ENCODE measurements around the gene DOCK6.

The DOCK6 gene

GRCh38 chr19:11254666-11255065 lies 7.7 kb downstream of the DOCK6 start:
- H3K36me3 ChIP-seq (ENCODE audit: insufficient read depth, low read depth, low read length): peaks cover 23% of the 10 kb centered on the region
- no peaks in the 10 kb centered on the region for H3K9me3 ChIP-seq (ENCODE audit: insufficient read depth, low read depth, low read length)
- H3K9ac ChIP-seq (ENCODE audit: low read depth, low read length): no peak overlapping the region
- no peak overlapping the region for H3K27ac ChIP-seq (ENCODE audit: low read length)
- H3K27me3 ChIP-seq (ENCODE audit: insufficient read depth, low read length): no peaks in the 10 kb centered on the region
- H3K4me1 ChIP-seq (ENCODE audit: insufficient read depth, low read length): no peaks in the 10 kb centered on the region
- no peak overlapping the region for H3K4me3 ChIP-seq (ENCODE audit: low read length)

GRCh38 chr19:11252665-11253355 lies 9.5 kb downstream of the DOCK6 start:
- H3K27me3 ChIP-seq (ENCODE audit: insufficient read depth, low read length): no peaks in the 10 kb centered on the region

GRCh38 chr19:11251650-11252314 lies 10.5 kb downstream of the DOCK6 start:
- no peak overlapping the region for H3K9ac ChIP-seq (ENCODE audit: low read depth, low read length)
- peaks cover 43% of the 10 kb centered on the region for H3K36me3 ChIP-seq (ENCODE audit: insufficient read depth, low read depth, low read length)
- no peak overlapping the region for H3K27ac ChIP-seq (ENCODE audit: low read length)
- H3K4me3 ChIP-seq (ENCODE audit: low read length): no peak overlapping the region
- H3K4me1 ChIP-seq (ENCODE audit: insufficient read depth, low read length): no peaks in the 10 kb centered on the region
- H3K9me3 ChIP-seq (ENCODE audit: insufficient read depth, low read depth, low read length): no peaks in the 10 kb centered on the region
- H3K27me3 ChIP-seq (ENCODE audit: insufficient read depth, low read length): no peaks in the 10 kb centered on the region

More at GRCh38 chr19:11252665-11253355, 9.5 kb downstream of the DOCK6 start:
- no peaks in the 10 kb centered on the region for H3K4me1 ChIP-seq (ENCODE audit: insufficient read depth, low read length)
- H3K36me3 ChIP-seq (ENCODE audit: insufficient read depth, low read depth, low read length): peaks cover 35% of the 10 kb centered on the region
- no peaks in the 10 kb centered on the region for H3K9me3 ChIP-seq (ENCODE audit: insufficient read depth, low read depth, low read length)
- H3K9ac ChIP-seq (ENCODE audit: low read depth, low read length): no peak overlapping the region
- no peak overlapping the region for H3K4me3 ChIP-seq (ENCODE audit: low read length)
- H3K27ac ChIP-seq (ENCODE audit: low read length): no peak overlapping the region

- Histone ChIP-seq H3K27ac (ENCODE audit: low read length) (no peak overlapping the region), H3K36me3 (ENCODE audit: insufficient read depth, low read depth, low read length) (peaks cover 43% of the 10 kb centered on the region), H3K9ac (ENCODE audit: low read depth, low read length) (no peak overlapping the region), H3K4me1 (ENCODE audit: insufficient read depth, low read length) (no peaks in the 10 kb centered on the region), H3K4me3 (ENCODE audit: low read length) (no peak overlapping the region), H3K9me3 (ENCODE audit: insufficient read depth, low read depth, low read length) (no peaks in the 10 kb centered on the region), H3K27me3 (ENCODE audit: insufficient read depth, low read length) (no peaks in the 10 kb centered on the region)
These were observed 11.1 kb downstream of the DOCK6 start for GRCh38 chr19:11251217-11251616.

GRCh38 chr19:11248852-11249251 lies 13.5 kb downstream of the DOCK6 start:
- peaks cover 43% of the 10 kb centered on the region for H3K36me3 ChIP-seq (ENCODE audit: insufficient read depth, low read depth, low read length)
- H3K9ac ChIP-seq (ENCODE audit: low read depth, low read length): no peak overlapping the region
- H3K9me3 ChIP-seq (ENCODE audit: insufficient read depth, low read depth, low read length): no peaks in the 10 kb centered on the region
- H3K4me1 ChIP-seq (ENCODE audit: insufficient read depth, low read length): no peaks in the 10 kb centered on the region
- no peak overlapping the region for H3K4me3 ChIP-seq (ENCODE audit: low read length)
- H3K27ac ChIP-seq (ENCODE audit: low read length): no peak overlapping the region
- H3K27me3 ChIP-seq (ENCODE audit: insufficient read depth, low read length): no peaks in the 10 kb centered on the region

GRCh38 chr19:11247934-11248333 lies 14.4 kb downstream of the DOCK6 start:
- Histone ChIP-seq H3K27me3 (ENCODE audit: insufficient read depth, low read length) (no peaks in the 10 kb centered on the region), H3K4me3 (ENCODE audit: low read length) (no peak overlapping the region), H3K9ac (ENCODE audit: low read depth, low read length) (no peak overlapping the region), H3K27ac (ENCODE audit: low read length) (no peak overlapping the region), H3K9me3 (ENCODE audit: insufficient read depth, low read depth, low read length) (no peaks in the 10 kb centered on the region), H3K4me1 (ENCODE audit: insufficient read depth, low read length) (no peaks in the 10 kb centered on the region), H3K36me3 (ENCODE audit: insufficient read depth, low read depth, low read length) (peaks cover 43% of the 10 kb centered on the region)

- Histone ChIP-seq H3K27ac (ENCODE audit: low read length) (no peak overlapping the region), H3K27me3 (ENCODE audit: insufficient read depth, low read length) (no peaks in the 10 kb centered on the region), H3K4me3 (ENCODE audit: low read length) (no peak overlapping the region), H3K9me3 (ENCODE audit: insufficient read depth, low read depth, low read length) (no peaks in the 10 kb centered on the region), H3K4me1 (ENCODE audit: insufficient read depth, low read length) (no peaks in the 10 kb centered on the region), H3K9ac (ENCODE audit: low read depth, low read length) (no peak overlapping the region), H3K36me3 (ENCODE audit: insufficient read depth, low read depth, low read length) (peaks cover 43% of the 10 kb centered on the region)
These were observed 14.9 kb downstream of the DOCK6 start for GRCh38 chr19:11247391-11247790.

GRCh38 chr19:11246941-11247340 lies 15.4 kb downstream of the DOCK6 start:
- H3K36me3 ChIP-seq (ENCODE audit: insufficient read depth, low read depth, low read length): peaks cover 42% of the 10 kb centered on the region
- no peak overlapping the region for H3K27ac ChIP-seq (ENCODE audit: low read length)
- no peaks in the 10 kb centered on the region for H3K27me3 ChIP-seq (ENCODE audit: insufficient read depth, low read length)

GRCh38 chr19:11244846-11245589 lies 17.3 kb downstream of the DOCK6 start:
- Histone ChIP-seq H3K36me3 (ENCODE audit: insufficient read depth, low read depth, low read length) (peaks cover 30% of the 10 kb centered on the region), H3K9me3 (ENCODE audit: insufficient read depth, low read depth, low read length) (no peaks in the 10 kb centered on the region), H3K4me1 (ENCODE audit: insufficient read depth, low read length) (no peaks in the 10 kb centered on the region), H3K9ac (ENCODE audit: low read depth, low read length) (no peak overlapping the region), H3K4me3 (ENCODE audit: low read length) (no peak overlapping the region), H3K27ac (ENCODE audit: low read length) (no peak overlapping the region), H3K27me3 (ENCODE audit: insufficient read depth, low read length) (no peaks in the 10 kb centered on the region)

More at GRCh38 chr19:11246941-11247340, 15.4 kb downstream of the DOCK6 start:
- H3K4me1 ChIP-seq (ENCODE audit: insufficient read depth, low read length): no peaks in the 10 kb centered on the region
- H3K9ac ChIP-seq (ENCODE audit: low read depth, low read length): no peak overlapping the region
- no peak overlapping the region for H3K4me3 ChIP-seq (ENCODE audit: low read length)
- H3K9me3 ChIP-seq (ENCODE audit: insufficient read depth, low read depth, low read length): no peaks in the 10 kb centered on the region

- Histone ChIP-seq H3K27ac (ENCODE audit: low read length) (no peak overlapping the region), H3K36me3 (ENCODE audit: insufficient read depth, low read depth, low read length) (peaks cover 29% of the 10 kb centered on the region), H3K4me3 (ENCODE audit: low read length) (peak overlapping the region; percentile 33; the same call in 1 of the 2 replicates), H3K9me3 (ENCODE audit: insufficient read depth, low read depth, low read length) (no peaks in the 10 kb centered on the region), H3K9ac (ENCODE audit: low read depth, low read length) (no peak overlapping the region), H3K27me3 (ENCODE audit: insufficient read depth, low read length) (no peaks in the 10 kb centered on the region), H3K4me1 (ENCODE audit: insufficient read depth, low read length) (no peaks in the 10 kb centered on the region)
These were observed 18.5 kb downstream of the DOCK6 start for GRCh38 chr19:11243798-11244169.

GRCh38 chr19:11242864-11243797 lies 19.2 kb downstream of the DOCK6 start:
- no peak overlapping the region for H3K9ac ChIP-seq (ENCODE audit: low read depth, low read length)
- no peaks in the 10 kb centered on the region for H3K9me3 ChIP-seq (ENCODE audit: insufficient read depth, low read depth, low read length)
- H3K27me3 ChIP-seq (ENCODE audit: insufficient read depth, low read length): no peaks in the 10 kb centered on the region
- peak overlapping the region; percentile 33; the same call in 1 of the 2 replicates for H3K4me3 ChIP-seq (ENCODE audit: low read length)
- no peak overlapping the region for H3K27ac ChIP-seq (ENCODE audit: low read length)
- peaks cover 25% of the 10 kb centered on the region for H3K36me3 ChIP-seq (ENCODE audit: insufficient read depth, low read depth, low read length)
- H3K4me1 ChIP-seq (ENCODE audit: insufficient read depth, low read length): no peaks in the 10 kb centered on the region
